Trophoblast cell (in vitro differentiated cells and primary cell): ENCODE results near the gene RHOJ.
A peak's percentile ranks its signal among the peaks of the same experiment; 100 is the strongest.

Experiments used
- DNase-seq, 2 donors: peaks; one replicate each; pipeline ENCODE4 v3.0.0-alpha.2; 2016
- H2AFZ ChIP-seq: 2 replicates; pipeline ENCODE4 v1.6.1; 2013; ENCODE audit warnings: low read length, moderate library complexity, mild to moderate bottlenecking; ENCODE audit not compliant: insufficient read depth, poor library complexity
- H2AK5ac ChIP-seq: 2 replicates; pipeline ENCODE4 v1.6.1; 2013; ENCODE audit warnings: mild to moderate bottlenecking, low read length
- H2BK120ac ChIP-seq: 2 replicates; pipeline ENCODE4 v1.6.1; 2013; ENCODE audit warnings: low read length, mild to moderate bottlenecking, moderate library complexity; ENCODE audit not compliant: insufficient read depth, poor library complexity
- H2BK12ac ChIP-seq: 2 replicates; pipeline ENCODE4 v1.6.1; 2013; ENCODE audit warnings: mild to moderate bottlenecking, low read length, moderate library complexity
- H2BK5ac ChIP-seq: 2 replicates; pipeline ENCODE4 v1.6.1; 2013; ENCODE audit warnings: low read length, low read depth, moderate library complexity, mild to moderate bottlenecking; ENCODE audit not compliant: poor library complexity
- H3K14ac ChIP-seq: 2 replicates; pipeline ENCODE4 v1.6.1; 2013; ENCODE audit warnings: mild to moderate bottlenecking, low read length
- H3K18ac ChIP-seq: 2 replicates; pipeline ENCODE4 v1.6.1; 2013; ENCODE audit warnings: mild to moderate bottlenecking, low read length
- H3K23ac ChIP-seq: 2 replicates; pipeline ENCODE4 v1.6.1; 2013; ENCODE audit warnings: low read length
- H3K27ac ChIP-seq: 2 replicates; pipeline ENCODE4 v1.5.1; 2013; ENCODE audit warnings: low read depth, mild to moderate bottlenecking, inconsistent platforms, low read length, moderate library complexity
- H3K27me3 ChIP-seq: 2 replicates; pipeline ENCODE4 v1.6.1; 2013; ENCODE audit warnings: inconsistent platforms, mild to moderate bottlenecking, low read length, moderate library complexity; ENCODE audit not compliant: insufficient read depth
- H3K36me3 ChIP-seq, 2 experiments: 1 replicate in 1 of 2; 2 replicates in 1 of 2; pipeline ENCODE4 v1.6.1; 2013; ENCODE audit warnings: low read length in 2 of 2, mild to moderate bottlenecking in 2 of 2, moderate library complexity in 1 of 2; ENCODE audit not compliant: insufficient read depth in 2 of 2, control insufficient read depth in 1 of 2
- H3K4ac ChIP-seq: 2 replicates; pipeline ENCODE4 v1.6.1; 2013; ENCODE audit warnings: low read depth, mild to moderate bottlenecking, low read length, moderate library complexity
- H3K4me1 ChIP-seq, 2 experiments: 1 replicate in 1 of 2; 2 replicates in 1 of 2; pipeline ENCODE4 v1.6.1; 2013; ENCODE audit warnings: low read length in 2 of 2, mild to moderate bottlenecking in 2 of 2, moderate library complexity in 1 of 2; ENCODE audit not compliant: insufficient read depth in 2 of 2, control insufficient read depth in 1 of 2
- H3K4me2 ChIP-seq: 2 replicates; pipeline ENCODE4 v1.6.1; 2013; ENCODE audit warnings: inconsistent platforms, mild to moderate bottlenecking, low read length, moderate library complexity
- H3K4me3 ChIP-seq: 2 replicates; pipeline ENCODE4 v1.5.1; 2013; ENCODE audit warnings: mild to moderate bottlenecking, low read depth, low read length, inconsistent platforms
- H3K79me1 ChIP-seq: one replicate; pipeline ENCODE4 v1.6.1; 2013; ENCODE audit warnings: low read length
- H3K79me2 ChIP-seq: 2 replicates; pipeline ENCODE4 v1.6.1; 2013; ENCODE audit warnings: low read length, mild to moderate bottlenecking; ENCODE audit not compliant: control insufficient read depth, insufficient read depth, poor library complexity
- H3K9ac ChIP-seq: 2 replicates; pipeline ENCODE4 v1.6.1; 2013; ENCODE audit warnings: mild to moderate bottlenecking, low read length
- H3K9me3 ChIP-seq: 2 replicates; pipeline ENCODE4 v1.6.1; 2013; ENCODE audit warnings: low read depth, mild to moderate bottlenecking, control low read depth, inconsistent platforms, low read length; ENCODE audit not compliant: insufficient read depth
- H4K12ac ChIP-seq: 2 replicates; pipeline ENCODE4 v1.6.1; 2013; ENCODE audit warnings: low read depth, mild to moderate bottlenecking, low read length, moderate library complexity
- H4K8ac ChIP-seq: 2 replicates; pipeline ENCODE4 v1.6.1; 2013; ENCODE audit warnings: low read depth, mild to moderate bottlenecking, low read length, moderate library complexity
- H4K91ac ChIP-seq: one replicate; pipeline ENCODE4 v1.6.1; 2013; ENCODE audit warnings: low read depth, mild to moderate bottlenecking, low read length, moderate library complexity
- WGBS: extraction: QIAGEN DNeasy Blood & Tissue Kit; methylation state at CpG from one replicate; pipeline ENCODE4 v1.1.7; 2013; ENCODE audit warnings: missing lambda C conversion rate; ENCODE audit not compliant: insufficient read length, insufficient coverage; ENCODE audit errors: extremely low coverage; 5-methylcytosine and 5-hydroxymethylcytosine counted together

The RHOJ gene

GRCh38 chr14:63229330-63230059 lies 25.3 kb downstream of the RHOJ start:
- no peak overlapping the region for H4K8ac ChIP-seq
- peak in 1 of 2 donors; percentile 48 for DNase-seq
- H2AK5ac ChIP-seq: no peak overlapping the region
- no peaks in the 10 kb centered on the region for H3K36me3 ChIP-seq
- H3K79me2 ChIP-seq: no peaks in the 10 kb centered on the region
- H2BK5ac ChIP-seq: no peak overlapping the region
- H3K27ac ChIP-seq: no peak overlapping the region
- H4K12ac ChIP-seq: no peak overlapping the region
- H4K91ac ChIP-seq: no peak overlapping the region
- H3K4ac ChIP-seq: no peak overlapping the region
- no peak overlapping the region for H3K23ac ChIP-seq
- H3K79me1 ChIP-seq: no peaks in the 10 kb centered on the region
- H2AFZ ChIP-seq: no peak overlapping the region
- H2BK12ac ChIP-seq: no peak overlapping the region
- H3K27me3 ChIP-seq: no peaks in the 10 kb centered on the region
- H3K4me2 ChIP-seq: no peak overlapping the region
- no peak overlapping the region for H3K4me3 ChIP-seq
- no peaks in the 10 kb centered on the region for H3K4me1 ChIP-seq
- H2BK120ac ChIP-seq: no peak overlapping the region
- H3K14ac ChIP-seq: no peak overlapping the region
- H3K9ac ChIP-seq: no peak overlapping the region
- no peak overlapping the region for H3K18ac ChIP-seq
- WGBS: no CpG with 5 or more reads among the region's 5 CpGs
- no peaks in the 10 kb centered on the region for H3K9me3 ChIP-seq

GRCh38 chr14:63231766-63232165 lies 27.5 kb downstream of the RHOJ start:
- no CpG with 5 or more reads among the region's 3 CpGs for WGBS
- no peak overlapping the region for H2BK12ac ChIP-seq

GRCh38 chr14:63237791-63238190 lies 33.5 kb downstream of the RHOJ start:
- H3K36me3 ChIP-seq: no peaks in the 10 kb centered on the region
- H3K23ac ChIP-seq: no peak overlapping the region
- no peaks in the 10 kb centered on the region for H3K4me1 ChIP-seq
- H2BK5ac ChIP-seq: no peak overlapping the region
- H2AK5ac ChIP-seq: no peak overlapping the region
- no peak overlapping the region for H3K27ac ChIP-seq
- H3K9me3 ChIP-seq: no peaks in the 10 kb centered on the region
- H3K4me3 ChIP-seq: no peak overlapping the region
- no peak overlapping the region for H3K4me2 ChIP-seq
- no peak overlapping the region for H2BK12ac ChIP-seq
- no peak overlapping the region for H3K9ac ChIP-seq
- no CpG with 5 or more reads among the region's 7 CpGs for WGBS
- no peak overlapping the region for H3K18ac ChIP-seq
- no peak overlapping the region for H2AFZ ChIP-seq
- H3K79me2 ChIP-seq: no peaks in the 10 kb centered on the region
- no peak overlapping the region for H3K4ac ChIP-seq
- H2BK120ac ChIP-seq: no peak overlapping the region
- H4K91ac ChIP-seq: no peak overlapping the region
- H4K8ac ChIP-seq: no peak overlapping the region
- H3K79me1 ChIP-seq: no peaks in the 10 kb centered on the region
- no peak for DNase-seq
- no peak overlapping the region for H4K12ac ChIP-seq
- no peaks in the 10 kb centered on the region for H3K27me3 ChIP-seq
- H3K14ac ChIP-seq: no peak overlapping the region

More at GRCh38 chr14:63231766-63232165, 27.5 kb downstream of the RHOJ start:
- no peak overlapping the region for H3K4me2 ChIP-seq
- no peak overlapping the region for H3K9ac ChIP-seq
- no peak overlapping the region for H2BK5ac ChIP-seq
- no peak overlapping the region for H2AFZ ChIP-seq
- DNase-seq: no peak
- H3K14ac ChIP-seq: no peak overlapping the region
- no peak overlapping the region for H4K91ac ChIP-seq
- H3K18ac ChIP-seq: no peak overlapping the region
- H3K9me3 ChIP-seq: no peaks in the 10 kb centered on the region
- H3K36me3 ChIP-seq: no peaks in the 10 kb centered on the region
- H3K4me3 ChIP-seq: no peak overlapping the region
- no peaks in the 10 kb centered on the region for H3K79me2 ChIP-seq
- H3K27me3 ChIP-seq: no peaks in the 10 kb centered on the region
- no peak overlapping the region for H4K12ac ChIP-seq
- no peak overlapping the region for H2AK5ac ChIP-seq
- H2BK120ac ChIP-seq: no peak overlapping the region
- H3K27ac ChIP-seq: no peak overlapping the region
- H3K4ac ChIP-seq: no peak overlapping the region
- H4K8ac ChIP-seq: no peak overlapping the region
- no peaks in the 10 kb centered on the region for H3K79me1 ChIP-seq
- no peaks in the 10 kb centered on the region for H3K4me1 ChIP-seq
- H3K23ac ChIP-seq: no peak overlapping the region

GRCh38 chr14:63240221-63240620 lies 36.0 kb downstream of the RHOJ start:
- H4K8ac ChIP-seq: no peak overlapping the region
- no peaks in the 10 kb centered on the region for H3K79me2 ChIP-seq
- H3K4me2 ChIP-seq: no peak overlapping the region
- no peaks in the 10 kb centered on the region for H3K27me3 ChIP-seq
- DNase-seq: no peak
- no peak overlapping the region for H2BK5ac ChIP-seq
- no peak overlapping the region for H4K12ac ChIP-seq
- no peaks in the 10 kb centered on the region for H3K79me1 ChIP-seq
- no peak overlapping the region for H3K14ac ChIP-seq
- H2BK12ac ChIP-seq: no peak overlapping the region
- no peaks in the 10 kb centered on the region for H3K4me1 ChIP-seq
- no peak overlapping the region for H4K91ac ChIP-seq
- no peaks in the 10 kb centered on the region for H3K9me3 ChIP-seq
- WGBS: no CpG with 5 or more reads among the region's 2 CpGs
- no peak overlapping the region for H3K4ac ChIP-seq
- no peaks in the 10 kb centered on the region for H3K36me3 ChIP-seq
- H3K18ac ChIP-seq: no peak overlapping the region
- H3K23ac ChIP-seq: no peak overlapping the region
- no peak overlapping the region for H2AK5ac ChIP-seq
- no peak overlapping the region for H3K9ac ChIP-seq
- no peak overlapping the region for H2BK120ac ChIP-seq
- H2AFZ ChIP-seq: no peak overlapping the region
- no peak overlapping the region for H3K27ac ChIP-seq
- H3K4me3 ChIP-seq: no peak overlapping the region
